Neuron (in vitro differentiated cells): ENCODE measurements around the gene RPTOR.
"Not testable (repeated sequence)": the region's sequence is repeated elsewhere in the genome, so short reads cannot be mapped to it uniquely, and the experiment has no call there.

Source experiments
- H2AFZ ChIP-seq: one replicate; pipeline ENCODE4 v1.6.1; 2013; ENCODE audit warnings: low read depth, mild to moderate bottlenecking, inconsistent platforms, low read length, moderate library complexity
- H3K27me3 ChIP-seq: one replicate; pipeline ENCODE4 v1.6.1; 2013; ENCODE audit warnings: low read length; ENCODE audit not compliant: insufficient read depth
- H3K36me3 ChIP-seq: one replicate; pipeline ENCODE4 v1.6.1; 2013; ENCODE audit warnings: low read length; ENCODE audit not compliant: insufficient read depth
- H3K4me1 ChIP-seq: one replicate; pipeline ENCODE4 v1.6.1; 2013; ENCODE audit warnings: low read length; ENCODE audit not compliant: insufficient read depth
- H3K4me3 ChIP-seq: 2 replicates; pipeline ENCODE4 v1.5.1; 2013; ENCODE audit warnings: mild to moderate bottlenecking, low read length, moderate library complexity
- H3K9me3 ChIP-seq: one replicate; pipeline ENCODE4 v1.6.1; 2013; ENCODE audit warnings: low read length

Gene RPTOR

DNA sequence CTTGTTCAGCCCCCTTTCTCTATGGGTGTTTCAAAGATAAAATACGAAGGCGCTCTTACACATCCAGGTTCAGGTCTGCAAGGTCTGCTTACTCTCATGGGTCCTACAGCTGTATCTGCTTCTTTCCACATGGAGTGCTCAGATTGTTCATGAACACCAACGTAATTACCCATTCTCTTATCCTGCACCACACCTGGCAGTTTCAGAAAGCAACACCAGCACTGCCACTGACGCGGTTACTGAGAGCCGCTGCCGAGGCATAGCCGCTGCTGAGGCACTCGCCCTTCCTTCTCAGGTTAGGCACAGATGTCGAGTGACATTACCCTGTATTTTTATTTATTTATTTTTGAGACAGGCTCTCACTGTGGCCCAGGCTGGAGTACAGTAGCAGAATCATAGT, 147.1 kb downstream of the RPTOR start:
- Histone ChIP-seq H3K9me3 (peaks cover 3% of the 10 kb centered on the region), H3K36me3 (no peaks in the 10 kb centered on the region), H2AFZ (no peak overlapping the region), H3K4me3 (no peak overlapping the region), H3K4me1 (peaks cover 29% of the 10 kb centered on the region), H3K27me3 (no peaks in the 10 kb centered on the region)

DNA sequence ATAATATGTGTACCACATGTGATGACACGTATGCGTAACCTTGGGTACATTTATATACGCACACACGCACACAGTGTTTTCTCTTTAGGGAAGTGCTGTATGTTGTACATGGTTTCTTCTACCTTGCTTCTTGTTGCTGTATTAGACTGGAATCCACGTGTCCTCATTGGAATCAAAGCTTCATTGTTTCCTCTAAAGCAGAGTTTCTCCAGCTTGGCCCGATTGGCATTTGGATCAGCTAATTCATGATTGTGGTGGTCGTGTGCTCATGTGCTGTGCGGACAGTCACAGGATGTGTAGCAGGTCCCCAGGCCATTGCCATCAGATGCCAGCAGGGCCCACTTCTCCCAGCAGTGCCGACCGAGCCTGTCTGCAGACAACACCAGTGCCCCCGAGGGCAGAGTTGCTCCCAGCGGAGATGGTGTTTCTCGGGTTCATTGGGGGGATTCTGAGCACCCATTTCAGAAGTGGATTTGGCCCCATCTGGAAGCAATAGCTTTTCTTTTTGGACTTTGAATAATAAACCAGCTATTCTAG, 148.4 kb downstream of the RPTOR start:
- Histone ChIP-seq H3K4me3 (no peak overlapping the region), H3K27me3 (no peaks in the 10 kb centered on the region), H3K36me3 (no peaks in the 10 kb centered on the region), H3K9me3 (peaks cover 3% of the 10 kb centered on the region), H2AFZ (no peak overlapping the region), H3K4me1 (peaks cover 29% of the 10 kb centered on the region)

- no peak overlapping the region for H2AFZ ChIP-seq
- peaks cover 3% of the 10 kb centered on the region for H3K9me3 ChIP-seq
- peaks cover 31% of the 10 kb centered on the region for H3K4me1 ChIP-seq
- H3K36me3 ChIP-seq = no peaks in the 10 kb centered on the region
- H3K27me3 ChIP-seq = no peaks in the 10 kb centered on the region
- H3K4me3 ChIP-seq = no peak overlapping the region
Observed at GRCh38 chr17:80693511-80693910, 148.9 kb downstream of the RPTOR start.

GRCh38 chr17:80694085-80694991, 149.7 kb downstream of the RPTOR start:
- H3K4me1 ChIP-seq = peaks cover 28% of the 10 kb centered on the region
- no peaks in the 10 kb centered on the region for H3K27me3 ChIP-seq
- H3K36me3 ChIP-seq = no peaks in the 10 kb centered on the region
- H3K9me3 ChIP-seq = peaks cover 3% of the 10 kb centered on the region
- H3K4me3 ChIP-seq = no peak overlapping the region
- H2AFZ ChIP-seq = no peak overlapping the region

GRCh38 chr17:80694992-80695912, 150.6 kb downstream of the RPTOR start:
- H3K4me1 ChIP-seq = peaks cover 28% of the 10 kb centered on the region
- H3K36me3 ChIP-seq = no peaks in the 10 kb centered on the region
- no peak overlapping the region for H3K4me3 ChIP-seq
- H3K9me3 ChIP-seq = peaks cover 3% of the 10 kb centered on the region
- no peaks in the 10 kb centered on the region for H3K27me3 ChIP-seq
- H2AFZ ChIP-seq = no peak overlapping the region

DNA sequence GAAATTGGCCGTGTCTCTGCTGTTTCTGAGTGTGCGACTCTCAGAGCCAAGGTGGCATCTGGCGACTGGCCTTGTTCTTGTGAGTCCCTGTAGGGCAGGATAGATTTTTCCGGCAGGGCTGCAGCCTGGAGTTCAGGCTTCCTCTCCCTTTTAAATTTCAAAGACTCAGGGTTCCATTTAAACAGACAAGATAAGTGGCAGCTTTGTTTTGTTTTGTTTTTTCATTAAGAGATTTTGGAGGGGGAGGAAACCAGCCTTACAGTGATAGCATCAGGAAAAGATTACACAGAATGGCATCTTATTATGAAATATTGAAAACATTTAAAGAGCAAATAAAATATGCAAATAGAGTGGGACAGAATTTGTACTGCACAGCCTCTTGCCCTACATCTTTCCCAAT, 151.3 kb downstream of the RPTOR start:
- no peak overlapping the region for H2AFZ ChIP-seq

DNA sequence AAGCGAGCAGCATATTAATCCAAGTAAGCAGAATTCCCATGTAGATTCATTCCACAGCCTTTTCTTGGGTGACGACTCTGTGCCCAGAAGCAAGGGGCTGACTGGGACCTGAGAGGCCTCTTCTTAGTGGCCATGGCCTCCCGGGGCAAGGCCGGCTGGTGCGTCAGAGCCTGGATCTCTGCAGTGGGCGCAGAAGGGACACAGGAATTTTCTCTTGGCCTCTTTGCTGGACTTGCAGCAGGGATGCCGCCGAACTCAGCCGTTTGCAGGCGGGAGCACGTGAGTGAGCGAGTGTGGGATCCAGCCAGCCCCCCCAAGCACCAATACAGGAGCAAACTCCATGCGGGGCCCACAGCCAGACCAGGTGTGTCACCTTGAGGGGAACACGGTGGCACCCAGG, 151.8 kb downstream of the RPTOR start:
- no peak overlapping the region for H3K4me3 ChIP-seq
- H3K36me3 ChIP-seq = no peaks in the 10 kb centered on the region
- H3K27me3 ChIP-seq = no peaks in the 10 kb centered on the region
- peaks cover 3% of the 10 kb centered on the region for H3K9me3 ChIP-seq
- peaks cover 28% of the 10 kb centered on the region for H3K4me1 ChIP-seq
- H2AFZ ChIP-seq = no peak overlapping the region

More for the DNA sequence above, 151.3 kb downstream of the RPTOR start:
- Histone ChIP-seq H3K4me3 (no peak overlapping the region), H3K36me3 (no peaks in the 10 kb centered on the region), H3K9me3 (peaks cover 5% of the 10 kb centered on the region), H3K27me3 (no peaks in the 10 kb centered on the region), H3K4me1 (peaks cover 28% of the 10 kb centered on the region)

DNA sequence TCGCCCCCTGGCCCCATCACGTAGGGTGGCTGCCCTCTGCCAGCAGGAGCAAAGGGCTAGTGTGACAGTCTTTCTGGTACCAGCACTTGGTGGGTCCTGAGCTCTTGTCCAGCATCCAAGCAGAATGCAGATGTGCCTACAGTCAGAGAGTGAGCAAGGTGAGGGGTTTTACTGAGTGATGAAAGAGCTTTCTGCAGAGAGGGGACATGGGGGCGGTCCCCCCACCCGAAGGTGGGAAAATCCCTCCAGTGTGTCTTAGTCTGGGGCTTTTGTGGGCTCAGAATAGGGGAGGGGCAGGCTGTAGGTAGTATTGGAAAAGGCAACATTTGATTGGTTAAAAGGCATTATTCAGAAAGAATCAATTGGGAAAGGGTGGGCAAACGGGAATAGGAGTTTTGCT, 152.3 kb downstream of the RPTOR start:
- Histone ChIP-seq H3K4me3 (no peak overlapping the region), H3K27me3 (no peaks in the 10 kb centered on the region), H3K4me1 (peaks cover 31% of the 10 kb centered on the region), H2AFZ (no peak overlapping the region), H3K9me3 (peaks cover 3% of the 10 kb centered on the region), H3K36me3 (no peaks in the 10 kb centered on the region)

DNA sequence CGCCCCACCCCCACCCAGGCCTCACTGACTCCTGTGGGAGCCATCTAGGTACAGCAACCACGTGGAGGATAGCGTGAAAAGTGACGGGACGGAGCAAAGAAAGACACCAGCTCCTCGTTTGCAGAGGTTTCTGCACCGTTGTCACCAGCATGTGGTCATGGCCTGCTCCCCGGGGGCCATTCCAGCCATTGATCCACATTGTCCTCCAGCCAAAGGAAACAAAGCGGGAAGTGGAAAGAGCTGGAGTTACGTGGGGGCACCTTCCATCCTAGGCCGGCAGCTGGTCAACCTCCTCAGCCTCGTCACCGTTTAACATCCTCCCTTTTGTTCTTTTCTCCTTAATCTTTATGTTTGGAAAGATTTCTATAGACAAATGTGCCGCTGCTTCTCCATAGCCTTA, 153.7 kb downstream of the RPTOR start:
- Histone ChIP-seq H3K4me1 (peaks cover 39% of the 10 kb centered on the region), H3K9me3 (peaks cover 3% of the 10 kb centered on the region), H3K27me3 (no peaks in the 10 kb centered on the region), H2AFZ (no peak overlapping the region), H3K4me3 (no peak overlapping the region), H3K36me3 (no peaks in the 10 kb centered on the region)

- peaks cover 32% of the 10 kb centered on the region for H3K4me1 ChIP-seq
- H3K9me3 ChIP-seq, H3K4me3 ChIP-seq, H3K36me3 ChIP-seq, H3K27me3 ChIP-seq, H2AFZ ChIP-seq: not testable (repeated sequence)
Observed at GRCh38 chr17:80699205-80699604, 154.6 kb downstream of the RPTOR start.

- H3K4me3 ChIP-seq = no peak overlapping the region
- H2AFZ ChIP-seq = no peak overlapping the region
- peaks cover 3% of the 10 kb centered on the region for H3K9me3 ChIP-seq
- no peaks in the 10 kb centered on the region for H3K27me3 ChIP-seq
- H3K4me1 ChIP-seq = peaks cover 22% of the 10 kb centered on the region
- no peaks in the 10 kb centered on the region for H3K36me3 ChIP-seq
Observed at GRCh38 chr17:80701730-80702129, 157.1 kb downstream of the RPTOR start.

DNA sequence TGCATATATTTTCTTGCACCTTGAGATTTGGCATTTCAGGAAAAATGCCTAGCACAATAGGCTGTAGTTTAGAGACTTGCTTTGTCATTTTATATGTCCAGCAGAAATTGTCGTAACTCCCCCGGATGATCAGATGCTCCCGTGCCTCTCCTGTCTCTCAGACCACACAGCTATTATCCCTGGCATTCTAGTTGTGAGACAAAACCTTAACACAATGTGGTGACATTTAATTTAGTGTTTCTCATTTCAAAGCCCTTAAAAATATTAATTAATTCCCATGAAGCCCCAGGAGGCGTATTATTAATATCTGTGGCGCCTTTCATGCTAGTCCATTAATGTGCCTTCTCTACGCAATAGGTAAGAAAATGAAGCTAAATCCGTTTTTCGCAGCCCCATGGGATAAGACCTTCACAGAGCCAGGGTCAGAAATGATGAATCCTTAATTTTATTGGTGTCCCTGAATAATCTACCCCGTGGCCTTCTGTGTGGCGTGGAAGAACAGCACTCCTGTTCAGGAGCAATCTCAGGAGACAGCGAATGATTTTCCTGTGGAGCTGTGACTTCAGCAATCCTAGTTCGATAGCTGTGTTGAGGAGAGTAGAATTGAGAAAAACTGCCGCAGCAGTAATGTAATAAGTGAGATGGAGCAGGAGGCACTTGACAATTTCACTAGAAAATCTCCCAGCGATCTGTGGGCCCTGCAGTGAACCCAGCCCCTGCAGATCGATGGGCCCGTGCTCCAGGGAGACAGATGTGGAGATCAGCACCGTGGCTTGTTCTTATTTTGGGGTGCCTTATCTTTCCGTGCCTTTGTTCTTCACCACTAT, 157.9 kb downstream of the RPTOR start:
- Histone ChIP-seq H3K4me1 (peaks cover 23% of the 10 kb centered on the region), H2AFZ (no peak overlapping the region), H3K36me3 (no peaks in the 10 kb centered on the region), H3K4me3 (no peak overlapping the region), H3K27me3 (no peaks in the 10 kb centered on the region), H3K9me3 (peaks cover 3% of the 10 kb centered on the region)
